CD4-positive, alpha-beta memory T cell (primary cell): Measurements from ENCODE around the gene RASSF1. TPM values are rescaled to one million over a fixed set of nuclear protein-coding genes. Genes with fewer than 3 reads are reported as not detected.

Experiments used
- CTCF ChIA-PET: fragments of 350-600 bp; sonication (Branson Sonifier 250); formaldehyde crosslinking; loops from one replicate; lab custom pipeline; 2021; ENCODE audit warnings: inconsistent platforms; ENCODE audit not compliant: partially characterized antibody; lab: Charles Lee
- POLR2A ChIA-PET: fragments of 350-600 bp; sonication (Branson Sonifier 250); formaldehyde crosslinking; loops from one replicate; lab custom pipeline; 2021; ENCODE audit not compliant: partially characterized antibody; lab: Charles Lee
- DNase-seq, 5 donors: peaks; one replicate each; pipeline versions ENCODE4 v3.0.0 to v3.0.0-alpha.2; 2020 to 2022; ENCODE audit warnings: mixed read lengths in 1 of 5
- H3K27ac ChIP-seq: one replicate; pipeline ENCODE4 v1.7.0; 2013; ENCODE audit warnings: low read depth, low read length
- H3K27me3 ChIP-seq: 2 replicates; pipeline ENCODE4 v1.7.0; 2013; ENCODE audit warnings: mild to moderate bottlenecking, low read length, moderate library complexity; ENCODE audit not compliant: insufficient read depth
- H3K36me3 ChIP-seq: 2 replicates; pipeline ENCODE4 v1.7.0; 2013; ENCODE audit warnings: mild to moderate bottlenecking, low read length, moderate library complexity; ENCODE audit not compliant: insufficient read depth
- H3K4me1 ChIP-seq: 2 replicates; pipeline ENCODE4 v1.7.0; 2013; ENCODE audit warnings: mild to moderate bottlenecking, low read length, moderate library complexity; ENCODE audit not compliant: insufficient read depth
- H3K4me3 ChIP-seq, 2 donors: one replicate each; pipeline ENCODE4 v1.7.0; 2013; ENCODE audit warnings: low read length in 2 of 2, mild to moderate bottlenecking in 1 of 2
- H3K9me3 ChIP-seq, 2 donors: one replicate each; pipeline ENCODE4 v1.7.0; 2013; ENCODE audit warnings: low read length in 2 of 2, control low read depth in 1 of 2; ENCODE audit not compliant: control insufficient read depth in 1 of 2
- H3K27ac Mint-ChIP-seq, 7 donors: one replicate each; pipeline ENCODE4 v1.8.0; 2020 to 2021; ENCODE audit warnings: mixed read lengths in 7 of 7, mild to moderate bottlenecking in 6 of 7, inconsistent platforms in 3 of 7, moderate library complexity in 3 of 7
- H3K27me3 Mint-ChIP-seq, 2 donors: one replicate each; pipeline ENCODE4 v1.8.0; 2020 to 2021; ENCODE audit warnings: mixed read lengths in 2 of 2
- H3K36me3 Mint-ChIP-seq, 2 donors: one replicate each; pipeline ENCODE4 v1.8.0; 2020 to 2021; ENCODE audit warnings: mixed read lengths in 2 of 2, inconsistent platforms in 1 of 2, mild to moderate bottlenecking in 1 of 2
- H3K4me1 Mint-ChIP-seq, 4 donors: one replicate each; pipeline ENCODE4 v1.8.0; 2020 to 2021; ENCODE audit warnings: mixed read lengths in 4 of 4, mild to moderate bottlenecking in 1 of 4
- H3K4me3 Mint-ChIP-seq, 8 donors: one replicate each; pipeline ENCODE4 v1.8.0; 2020 to 2021; ENCODE audit warnings: mixed read lengths in 8 of 8, mild to moderate bottlenecking in 7 of 8, moderate library complexity in 6 of 8, inconsistent platforms in 3 of 8
- H3K9me3 Mint-ChIP-seq, 8 donors: one replicate each; pipeline ENCODE4 v1.8.0; 2020 to 2021; ENCODE audit warnings: mixed read lengths in 8 of 8, mild to moderate bottlenecking in 5 of 8, inconsistent platforms in 3 of 8, moderate library complexity in 1 of 8
- intact Hi-C: fragments of 100-400 bp; cut with micrococcal nuclease; formaldehyde crosslinking; loops from one replicate; pipeline ENCODE4 v1.15.1; 2023
- polyA plus RNA-seq, 2 donors: library from polyadenylated mRNA; unstranded; fragments of 300-500 nt; fragmentation: Illumina TruSeq; gene quantifications; one replicate each; pipeline ENCODE4 v1.2.3, GENCODE V29; 2021
- total RNA-seq, 2 experiments: library from RNA; stranded (reverse); gene quantifications; one replicate each; pipeline ENCODE4 v1.2.3, GENCODE V29; 2021

Gene RASSF1
- total and polyA plus RNA-seq, 4 experiments from 2014 or later: 37.5 to 86.9 (median 72.1) TPM

DNA sequence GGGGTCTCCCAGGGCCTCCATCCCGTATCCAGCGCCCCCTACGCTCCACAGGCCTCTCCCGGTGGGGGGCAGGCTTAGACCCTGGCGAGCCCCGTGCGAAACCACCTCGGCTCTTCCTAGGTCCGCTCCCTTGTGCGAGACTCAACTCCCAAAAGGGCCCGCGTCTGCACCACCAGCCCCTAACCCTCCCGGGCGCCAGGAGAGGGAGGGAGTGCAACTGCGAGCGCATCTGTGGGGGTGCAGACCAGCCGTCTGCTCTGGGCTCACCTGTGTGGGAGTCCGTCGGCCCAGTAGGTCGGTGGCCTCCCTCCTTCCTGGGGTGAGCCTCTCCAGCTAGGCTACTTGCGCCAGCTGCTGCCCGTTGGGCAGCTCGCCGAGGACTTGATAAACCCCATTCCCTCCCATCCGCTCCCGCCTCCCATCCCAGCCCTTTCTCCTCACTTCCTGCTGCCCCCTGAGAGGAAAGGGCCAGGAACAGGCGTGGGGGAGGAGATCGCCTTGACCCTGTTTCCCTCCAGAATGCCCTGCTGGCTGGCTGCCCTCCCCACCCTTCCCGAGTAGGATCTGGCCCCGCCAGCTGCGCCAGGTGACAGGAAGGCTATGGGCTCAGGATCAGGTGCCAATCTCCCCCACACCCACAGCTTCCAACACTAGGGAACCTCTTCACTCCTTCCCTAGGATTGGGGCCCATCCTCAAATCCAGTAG lies 18.1 kb downstream of the RASSF1 start, which contains the start of gene HYAL2:
Gene HYAL2 (minus strand): TSS at position 360 of the 706 bp plus-strand sequence. CDS start 2,256 bp downstream, outside the sequence.
- Mint-ChIP-seq H3K9me3 (no peaks in the 10 kb centered on the region), H3K36me3 (peaks cover 0 to 15% of the 10 kb centered on the region in 2 donors), H3K4me3 (peak within 1 kb of the TSS; percentile 80 to 90 (median 86)), H3K27ac (peak within 1 kb of the TSS; percentile 90 to 95 (median 93)), H3K4me1 (peaks cover 15 to 57% (median 35%) of the 10 kb centered on the region in 4 donors), H3K27me3 (no peaks in the 10 kb centered on the region)
- peaks cover 37% of the 10 kb centered on the region for H3K4me1 ChIP-seq
- peak within 1 kb of the TSS; percentile 23 to 87 for H3K4me3 ChIP-seq
- no peaks in the 10 kb centered on the region for H3K27me3 ChIP-seq
- DNase-seq: peak in 1 of 5 donors; percentile 37
- ChIA-PET CTCF (interaction anchor here (0.5 to 5.6 kb wide), 8 partner anchors 11 to 220 kb away, joined by 3 to 37 read pairs (median 10); partner anchors contain the start of genes HYAL3, IFRD2 and NAA80), POLR2A (interaction anchor here (1.0 to 14.4 kb wide), 6 partner anchors 8 to 37 kb away, joined by 4 to 144 read pairs (median 8); partner anchors contain the start of genes HYAL3, NAA80, RASSF1 and TMEM115)
- peaks cover 10% of the 10 kb centered on the region for H3K36me3 ChIP-seq
- H3K9me3 ChIP-seq: no peaks in the 10 kb centered on the region
- H3K27ac ChIP-seq: peak within 1 kb of the TSS; percentile 73
- intact Hi-C loops: no loop called here

DNA sequence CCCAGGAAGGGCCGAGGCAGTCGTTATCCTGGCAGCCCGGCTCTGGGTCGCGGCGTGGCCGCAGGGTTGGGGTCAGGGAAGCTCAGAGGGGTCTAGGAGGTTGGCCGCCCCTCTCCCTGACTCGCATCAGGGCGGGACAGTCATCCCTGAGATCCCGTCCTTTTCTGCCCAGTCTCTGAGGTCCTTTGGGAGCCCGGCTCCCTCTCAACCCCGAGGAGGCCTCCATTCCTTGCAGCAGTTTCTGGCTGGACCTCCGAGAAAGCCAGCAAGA lies 18.6 kb downstream of the RASSF1 start:
- ChIA-PET CTCF (interaction anchor here (0.5 to 5.6 kb wide), 4 partner anchors 15 to 220 kb away, joined by 3 to 37 read pairs (median 10); partner anchors contain the start of genes HYAL3, IFRD2 and NAA80), POLR2A (interaction anchor here (0.6 to 14.4 kb wide), 7 partner anchors 10 to 37 kb away, joined by 3 to 144 read pairs (median 4); partner anchors contain the start of genes CYB561D2, HYAL3, NAA80 and NPRL2)
- Mint-ChIP-seq H3K4me3 (peak overlapping the region in 4 of 8 donors; percentile 80 to 86 (median 84)), H3K27me3 (no peaks in the 10 kb centered on the region), H3K4me1 (peaks cover 16 to 57% (median 36%) of the 10 kb centered on the region in 4 donors), H3K36me3 (peaks cover 0 to 15% of the 10 kb centered on the region in 2 donors), H3K27ac (peak overlapping the region in 2 of 7 donors; percentile 78 to 90), H3K9me3 (no peaks in the 10 kb centered on the region)
- H3K4me3 ChIP-seq: peak overlapping the region; percentile 23 to 87
- peak overlapping the region; percentile 73 for H3K27ac ChIP-seq
- H3K9me3 ChIP-seq: no peaks in the 10 kb centered on the region
- intact Hi-C loops: no loop called here
- peaks cover 10% of the 10 kb centered on the region for H3K36me3 ChIP-seq
- H3K27me3 ChIP-seq: no peaks in the 10 kb centered on the region
- peaks cover 37% of the 10 kb centered on the region for H3K4me1 ChIP-seq
- DNase-seq: no peak

DNA sequence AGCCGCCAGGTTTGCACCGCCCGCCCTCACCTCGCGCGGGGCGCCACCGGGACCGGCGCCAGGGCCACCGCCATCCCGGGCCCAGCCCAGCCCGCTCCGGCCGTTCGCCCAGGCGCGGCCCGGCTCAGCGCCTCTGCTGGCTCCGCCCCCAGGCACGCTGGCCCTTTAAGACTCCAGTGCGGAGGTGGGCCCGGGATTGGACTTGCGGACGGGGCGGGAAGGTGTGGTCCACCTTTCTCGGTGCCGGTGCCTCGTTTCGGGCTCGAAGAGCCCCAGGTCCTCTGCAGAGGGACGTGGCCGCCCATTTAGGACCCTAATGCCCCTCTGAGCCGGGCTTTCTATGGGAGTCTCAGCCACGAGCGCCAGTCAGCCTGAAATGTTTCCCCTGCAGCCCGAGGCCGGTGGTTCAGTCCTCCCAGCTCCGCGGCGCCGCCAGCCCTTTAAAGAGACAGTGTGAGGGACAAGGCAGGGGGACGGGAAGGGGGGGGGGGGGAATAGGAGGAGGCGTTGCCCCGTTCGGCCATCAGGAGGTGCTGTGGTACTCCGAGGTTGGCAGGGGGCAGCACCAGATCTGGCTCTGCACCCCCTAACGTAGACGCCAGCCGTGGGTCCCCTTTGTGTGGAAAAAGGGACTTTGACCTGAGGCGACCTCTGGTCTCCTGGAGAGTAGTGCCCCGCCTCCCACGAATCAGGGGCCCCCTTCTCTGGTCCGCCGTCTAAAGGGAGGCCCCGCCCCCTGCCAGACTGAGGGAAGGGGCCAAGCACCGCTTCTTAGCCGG lies 19.1 kb downstream of the RASSF1 start:
- Mint-ChIP-seq H3K4me1 (peaks cover 18 to 57% (median 38%) of the 10 kb centered on the region in 4 donors), H3K36me3 (peaks cover 0 to 15% of the 10 kb centered on the region in 2 donors), H3K4me3 (peak overlapping the region; percentile 80 to 90 (median 86)), H3K27ac (peak overlapping the region; percentile 90 to 95 (median 93)), H3K9me3 (no peaks in the 10 kb centered on the region), H3K27me3 (no peaks in the 10 kb centered on the region)
- peak; percentile 80 to 88 (median 83) for DNase-seq
- Histone ChIP-seq H3K9me3 (no peaks in the 10 kb centered on the region), H3K4me1 (peaks cover 38% of the 10 kb centered on the region), H3K4me3 (peak overlapping the region; percentile 23 to 87), H3K27me3 (no peaks in the 10 kb centered on the region), H3K27ac (peak overlapping the region; percentile 73), H3K36me3 (peaks cover 10% of the 10 kb centered on the region)
- intact Hi-C loops: loop anchor here (1.0 to 2.0 kb wide), 4 partner anchors 16 to 95 kb away; partner anchors contain the start of genes HYAL3, IFRD2 and NAA80
- CTCF ChIA-PET: interaction anchor here (1.0 to 5.6 kb wide), 5 partner anchors 10 to 29 kb away, joined by 3 to 37 read pairs (median 6); partner anchors contain the start of genes HYAL3, IFRD2 and NAA80
- POLR2A ChIA-PET: interaction anchor here (0.6 to 14.4 kb wide), 10 partner anchors 11 to 212 kb away, joined by 3 to 144 read pairs (median 4); partner anchors contain the start of genes CYB561D2, HYAL3, IFRD2 and NAA80

DNA sequence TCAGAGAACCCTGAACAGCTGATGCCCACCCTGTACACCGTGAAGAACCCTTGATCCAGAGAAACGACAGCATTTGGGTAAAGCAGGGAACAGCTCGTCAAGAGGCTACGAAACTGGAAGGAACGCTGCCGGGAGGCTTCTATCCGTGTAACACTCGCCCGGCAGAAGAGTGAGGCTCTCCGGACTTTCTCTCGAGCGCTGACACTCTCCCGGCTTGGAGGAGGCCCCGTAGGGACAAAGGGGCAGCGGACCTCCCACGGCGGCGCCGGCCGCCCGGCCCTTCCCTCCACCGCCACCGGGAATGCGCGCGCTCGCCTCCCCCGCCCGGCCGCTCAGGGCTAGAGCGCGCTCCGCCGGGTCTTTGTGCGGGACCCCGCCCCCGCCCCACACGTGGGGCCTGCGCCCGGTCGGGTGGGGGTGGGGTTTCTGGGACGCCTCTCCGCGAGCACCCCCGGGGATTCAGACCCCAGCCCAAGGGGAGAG lies 19.7 kb downstream of the RASSF1 start:
- Mint-ChIP-seq H3K27ac (peak overlapping the region in 6 of 7 donors; percentile 81 to 97 (median 94)), H3K4me3 (peak overlapping the region; percentile 86 to 95 (median 94)), H3K27me3 (no peaks in the 10 kb centered on the region), H3K4me1 (peaks cover 22 to 62% (median 42%) of the 10 kb centered on the region in 4 donors), H3K36me3 (peaks cover 0 to 14% of the 10 kb centered on the region in 2 donors), H3K9me3 (no peaks in the 10 kb centered on the region)
- ChIA-PET CTCF (interaction anchor here (1.0 to 5.6 kb wide), 6 partner anchors 10 to 94 kb away, joined by 3 to 37 read pairs (median 6); partner anchors contain the start of genes HYAL3, IFRD2 and NAA80), POLR2A (interaction anchor here (0.6 to 14.4 kb wide), 8 partner anchors 15 to 212 kb away, joined by 3 to 144 read pairs (median 4); partner anchors contain the start of genes CYB561D2, HYAL3, IFRD2 and NAA80)
- H3K27me3 ChIP-seq: no peaks in the 10 kb centered on the region
- H3K27ac ChIP-seq: peak overlapping the region; percentile 73
- intact Hi-C loops: loop anchor here (1.0 to 2.0 kb wide), 4 partner anchors 16 to 94 kb away; partner anchors contain the start of genes HYAL3, IFRD2 and NAA80
- H3K36me3 ChIP-seq: peaks cover 6% of the 10 kb centered on the region
- peak overlapping the region; percentile 74 to 87 for H3K4me3 ChIP-seq
- H3K4me1 ChIP-seq: peaks cover 45% of the 10 kb centered on the region
- no peaks in the 10 kb centered on the region for H3K9me3 ChIP-seq
- no peak for DNase-seq

GRCh38 chr3:50319894-50320625 lies 20.6 kb downstream of the RASSF1 start:
- peak in 1 of 5 donors; percentile 25 for DNase-seq
- Mint-ChIP-seq H3K36me3 (peaks cover 0 to 8% of the 10 kb centered on the region in 2 donors), H3K4me3 (peak overlapping the region; percentile 86 to 95 (median 94)), H3K27ac (peak overlapping the region; percentile 41 to 97 (median 93)), H3K4me1 (peaks cover 25 to 62% (median 44%) of the 10 kb centered on the region in 4 donors), H3K27me3 (no peaks in the 10 kb centered on the region), H3K9me3 (no peaks in the 10 kb centered on the region)
- no peaks in the 10 kb centered on the region for H3K36me3 ChIP-seq
- H3K27me3 ChIP-seq: no peaks in the 10 kb centered on the region
- CTCF ChIA-PET: interaction anchor here (1.0 to 5.6 kb wide), 5 partner anchors 14 to 125 kb away, joined by 3 to 37 read pairs (median 5); partner anchors contain the start of genes HYAL3 and NAA80
- H3K4me1 ChIP-seq: peaks cover 49% of the 10 kb centered on the region
- POLR2A ChIA-PET: interaction anchor here (1.3 to 14.4 kb wide), 5 partner anchors 16 to 28 kb away, joined by 3 to 144 read pairs (median 10); partner anchors contain the start of genes HYAL3, IFRD2, NAA80 and RASSF1
- H3K9me3 ChIP-seq: no peaks in the 10 kb centered on the region
- H3K27ac ChIP-seq: peak overlapping the region; percentile 73
- peak overlapping the region; percentile 74 to 87 for H3K4me3 ChIP-seq
- intact Hi-C loops: loop anchor here (2.0 to 5.0 kb wide), 2 partner anchors 93 to 848 kb away; partner anchors contain the start of gene DAG1
